ENCODE results near the gene ZFYVE16. TPM values are rescaled to one million over a fixed set of nuclear protein-coding genes. Genes with fewer than 3 reads are reported as not detected.
"Not testable (repeated sequence)": the region's sequence is repeated elsewhere in the genome, so short reads cannot be mapped to it uniquely, and the experiment has no call there.

ZFYVE16 gene
- total RNA-seq, 1 donor from 2014 or later = 65.4 TPM

DNA sequence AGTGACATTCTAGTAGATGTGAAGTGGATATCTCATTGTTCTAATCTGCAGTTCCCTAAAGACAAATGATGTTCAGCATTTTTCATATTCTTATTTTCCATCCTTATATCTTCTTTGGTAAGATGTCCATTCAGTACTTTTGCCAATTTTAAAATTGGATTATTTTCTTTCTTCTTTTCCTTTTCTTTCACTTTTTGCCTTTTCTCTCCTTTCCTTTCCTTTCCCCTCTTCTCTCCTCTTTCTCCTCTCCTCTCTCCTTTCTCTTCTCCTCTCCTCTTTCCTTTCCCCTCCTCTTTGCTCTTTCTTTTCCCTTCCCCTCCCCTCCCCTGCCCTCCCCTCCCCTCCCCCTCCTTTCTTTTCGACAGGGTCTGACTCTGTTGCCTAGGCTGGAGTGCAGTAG is 10.1 kb downstream of the ZFYVE16 start:
- intact Hi-C loops (cut with DNase I) = no loop called here
- ATAC-seq (no peak), DNase-seq (no peak)
- H3K4me3 ChIP-seq = no peak overlapping the region
- no peak overlapping the region for H3K27ac ChIP-seq
- no peaks in the 10 kb centered on the region for H3K4me1 ChIP-seq
- no peaks in the 10 kb centered on the region for H3K36me3 ChIP-seq
- H3K27me3 ChIP-seq (ENCODE audit: low read depth) = no peaks in the 10 kb centered on the region
- peaks cover 6% of the 10 kb centered on the region for H3K9me3 ChIP-seq
- TF ChIP-seq, protein P1, sequence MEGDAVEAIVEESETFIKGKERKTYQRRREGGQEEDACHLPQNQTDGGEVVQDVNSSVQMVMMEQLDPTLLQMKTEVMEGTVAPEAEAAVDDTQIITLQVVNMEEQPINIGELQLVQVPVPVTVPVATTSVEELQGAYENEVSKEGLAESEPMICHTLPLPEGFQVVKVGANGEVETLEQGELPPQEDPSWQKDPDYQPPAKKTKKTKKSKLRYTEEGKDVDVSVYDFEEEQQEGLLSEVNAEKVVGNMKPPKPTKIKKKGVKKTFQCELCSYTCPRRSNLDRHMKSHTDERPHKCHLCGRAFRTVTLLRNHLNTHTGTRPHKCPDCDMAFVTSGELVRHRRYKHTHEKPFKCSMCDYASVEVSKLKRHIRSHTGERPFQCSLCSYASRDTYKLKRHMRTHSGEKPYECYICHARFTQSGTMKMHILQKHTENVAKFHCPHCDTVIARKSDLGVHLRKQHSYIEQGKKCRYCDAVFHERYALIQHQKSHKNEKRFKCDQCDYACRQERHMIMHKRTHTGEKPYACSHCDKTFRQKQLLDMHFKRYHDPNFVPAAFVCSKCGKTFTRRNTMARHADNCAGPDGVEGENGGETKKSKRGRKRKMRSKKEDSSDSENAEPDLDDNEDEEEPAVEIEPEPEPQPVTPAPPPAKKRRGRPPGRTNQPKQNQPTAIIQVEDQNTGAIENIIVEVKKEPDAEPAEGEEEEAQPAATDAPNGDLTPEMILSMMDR (IDR thresholded peaks at IDR 0.05) = no peak

DNA sequence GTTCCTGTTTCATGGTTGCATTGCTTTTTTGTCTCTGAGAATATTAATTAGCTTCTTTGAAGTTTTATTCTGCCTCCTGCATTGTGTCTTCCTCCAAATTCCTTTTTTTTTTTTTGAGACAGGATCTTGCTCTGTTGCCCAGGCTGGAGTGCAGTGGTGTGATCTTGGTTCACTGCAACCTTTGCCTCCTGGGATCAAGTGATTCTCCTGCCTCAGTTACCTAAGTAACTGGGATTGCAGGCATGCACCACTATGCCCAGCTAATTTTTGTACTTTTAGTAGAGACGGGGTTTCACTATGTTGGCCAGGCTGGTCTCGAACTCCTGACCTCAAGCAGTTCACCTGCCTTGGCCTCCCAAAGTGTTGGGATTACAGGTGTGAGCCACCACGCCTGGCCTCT is 16.5 kb downstream of the ZFYVE16 start:
- ATAC-seq; H3K36me3 ChIP-seq; intact Hi-C loops (cut with DNase I): not testable (repeated sequence)

DNA sequence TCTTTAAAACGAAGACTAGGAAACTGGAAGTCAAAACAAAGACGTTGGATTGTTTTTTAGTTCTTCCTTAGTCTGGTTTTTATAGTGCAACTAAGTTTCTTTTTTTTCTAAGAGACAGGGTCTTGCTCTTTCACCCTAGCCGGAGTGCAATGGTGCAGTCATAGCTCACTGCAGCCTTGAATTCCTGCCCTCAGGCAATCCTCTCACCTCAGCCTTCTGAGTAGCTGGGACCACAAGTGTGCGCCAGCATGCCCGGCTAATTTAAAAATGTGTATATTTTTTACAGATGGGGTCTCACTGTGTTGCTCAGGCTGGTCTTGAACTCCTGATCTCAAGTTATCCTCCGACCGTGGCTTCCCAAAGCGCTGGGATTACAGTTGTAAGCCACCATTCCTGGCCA is 27.6 kb downstream of the ZFYVE16 start:
- no peak overlapping the region for H3K27ac ChIP-seq
- no peak overlapping the region for H3K4me3 ChIP-seq
- no peaks in the 10 kb centered on the region for H3K27me3 ChIP-seq (ENCODE audit: low read depth)
- H3K4me1 ChIP-seq = no peaks in the 10 kb centered on the region
- TF ChIP-seq, protein P1 (IDR thresholded peaks at IDR 0.05) = no peak
- DNase-seq (no peak), ATAC-seq (no peak)
- intact Hi-C loops (cut with DNase I) = no loop called here
- no peaks in the 10 kb centered on the region for H3K9me3 ChIP-seq
- peaks cover 36% of the 10 kb centered on the region for H3K36me3 ChIP-seq

More for the DNA sequence above, 16.5 kb downstream of the ZFYVE16 start:
- peaks cover 11% of the 10 kb centered on the region for H3K9me3 ChIP-seq
- not testable (repeated sequence) for H3K27ac ChIP-seq; DNase-seq; H3K27me3 ChIP-seq (ENCODE audit: low read depth); H3K4me1 ChIP-seq; H3K4me3 ChIP-seq

DNA sequence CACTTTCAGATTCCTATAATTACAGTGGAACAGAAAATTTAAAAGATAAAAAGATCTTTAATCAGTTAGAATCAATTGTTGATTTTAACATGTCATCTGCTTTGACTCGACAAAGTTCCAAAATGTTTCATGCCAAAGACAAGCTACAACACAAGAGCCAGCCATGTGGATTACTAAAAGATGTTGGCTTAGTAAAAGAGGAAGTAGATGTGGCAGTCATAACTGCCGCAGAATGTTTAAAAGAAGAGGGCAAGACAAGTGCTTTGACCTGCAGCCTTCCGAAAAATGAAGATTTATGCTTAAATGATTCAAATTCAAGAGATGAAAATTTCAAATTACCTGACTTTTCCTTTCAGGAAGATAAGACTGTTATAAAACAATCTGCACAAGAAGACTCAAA is 29.5 kb downstream of the ZFYVE16 start:
- no peak for ATAC-seq
- Histone ChIP-seq H3K36me3 (peaks cover 36% of the 10 kb centered on the region), H3K27ac (no peak overlapping the region), H3K27me3 (ENCODE audit: low read depth) (no peaks in the 10 kb centered on the region), H3K4me3 (no peak overlapping the region), H3K4me1 (no peaks in the 10 kb centered on the region), H3K9me3 (no peaks in the 10 kb centered on the region)
- TF ChIP-seq, protein P1 (IDR thresholded peaks at IDR 0.05) = no peak
- intact Hi-C loops (cut with DNase I) = no loop called here
- DNase-seq = no peak

DNA sequence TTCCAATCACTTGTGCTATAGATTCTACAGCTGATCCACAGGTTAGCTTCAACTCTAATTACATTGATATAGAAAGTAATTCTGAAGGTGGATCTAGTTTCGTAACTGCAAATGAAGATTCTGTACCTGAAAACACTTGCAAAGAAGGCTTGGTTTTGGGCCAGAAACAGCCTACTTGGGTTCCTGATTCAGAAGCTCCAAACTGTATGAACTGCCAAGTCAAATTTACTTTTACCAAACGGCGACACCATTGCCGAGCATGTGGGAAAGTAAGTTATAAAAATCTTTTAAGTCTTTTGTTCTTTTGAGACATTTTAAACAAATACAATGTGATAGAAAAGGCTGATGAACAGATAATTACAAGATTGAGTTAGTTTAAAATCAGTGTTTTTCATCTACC is 30.9 kb downstream of the ZFYVE16 start:
- DNase-seq = no peak

DNA sequence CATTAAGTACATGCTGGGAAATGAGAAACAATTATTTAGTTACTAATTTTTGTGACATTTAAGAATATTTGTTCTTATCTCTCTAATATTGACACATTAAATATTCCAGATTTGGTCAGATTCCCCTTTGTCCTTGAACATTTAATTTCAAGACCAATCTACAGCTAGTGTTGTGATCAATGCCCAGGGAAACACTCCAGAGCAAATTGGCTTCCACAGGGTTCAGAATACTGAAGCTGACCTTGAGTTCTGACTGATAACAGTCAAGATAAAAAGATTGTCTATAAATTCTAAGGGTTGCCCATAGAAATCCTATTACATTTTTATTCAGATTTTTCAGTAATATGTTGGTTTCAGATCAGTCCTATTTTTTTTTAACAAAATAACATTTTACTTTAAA is 31.3 kb downstream of the ZFYVE16 start:
- ATAC-seq (no peak), DNase-seq (no peak)
- H3K27me3 ChIP-seq (ENCODE audit: low read depth) = no peaks in the 10 kb centered on the region
- TF ChIP-seq, protein P1 (IDR thresholded peaks at IDR 0.05) = no peak
- no peak overlapping the region for H3K27ac ChIP-seq
- H3K4me1 ChIP-seq = no peaks in the 10 kb centered on the region
- H3K4me3 ChIP-seq = no peak overlapping the region
- intact Hi-C loops (cut with DNase I) = no loop called here
- no peaks in the 10 kb centered on the region for H3K9me3 ChIP-seq
- H3K36me3 ChIP-seq = peaks cover 45% of the 10 kb centered on the region

More for the DNA sequence above, 30.9 kb downstream of the ZFYVE16 start:
- H3K27me3 ChIP-seq (ENCODE audit: low read depth) = no peaks in the 10 kb centered on the region
- H3K36me3 ChIP-seq = peaks cover 47% of the 10 kb centered on the region
- intact Hi-C loops (cut with DNase I) = no loop called here
- no peaks in the 10 kb centered on the region for H3K9me3 ChIP-seq
- no peaks in the 10 kb centered on the region for H3K4me1 ChIP-seq
- ATAC-seq = peak in 1 of 2 donors; percentile 29
- TF ChIP-seq, protein P1 (IDR thresholded peaks at IDR 0.05) = no peak
- H3K4me3 ChIP-seq = no peak overlapping the region
- no peak overlapping the region for H3K27ac ChIP-seq
